Forelimb muscle (tissue), 1 donor: ENCODE measurements around the gene ELOVL4. TPM values are rescaled to one million over a fixed set of nuclear protein-coding genes. Genes with fewer than 3 reads are reported as not detected.

Source experiments
- DNase-seq: peaks from one replicate; pipeline ENCODE4 v3.0.0-alpha.2; 2013; ENCODE audit warnings: low read depth
- polyA plus RNA-seq: library from polyadenylated mRNA; unstranded; fragments of 120-200 nt; gene quantifications from one replicate; pipeline ENCODE4 v1.2.1, GENCODE V29; 2013; ENCODE audit not compliant: insufficient read length

ELOVL4 gene
- polyA plus RNA-seq, 1 donor: 2.3 TPM

DNA sequence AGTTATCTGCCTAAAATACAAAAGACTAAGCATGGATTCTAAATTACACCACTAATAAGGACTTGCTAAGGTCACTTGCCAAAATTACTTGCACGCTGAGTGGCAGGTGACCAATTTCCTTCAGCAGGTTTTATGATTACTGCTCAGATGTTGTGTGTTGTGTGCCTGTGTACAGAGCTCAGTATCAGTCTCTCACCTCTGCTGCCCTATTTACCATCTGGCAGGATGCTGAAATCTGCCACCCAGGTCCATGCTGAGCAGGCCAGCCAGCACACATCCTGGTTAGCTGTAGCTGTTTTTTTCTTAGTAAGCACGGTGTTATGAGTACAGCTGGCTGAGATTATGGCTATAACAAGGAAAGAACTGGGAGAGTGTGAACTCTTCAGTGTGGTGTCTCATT, 34.0 kb downstream of the ELOVL4 start:
- DNase-seq: no peak

DNA sequence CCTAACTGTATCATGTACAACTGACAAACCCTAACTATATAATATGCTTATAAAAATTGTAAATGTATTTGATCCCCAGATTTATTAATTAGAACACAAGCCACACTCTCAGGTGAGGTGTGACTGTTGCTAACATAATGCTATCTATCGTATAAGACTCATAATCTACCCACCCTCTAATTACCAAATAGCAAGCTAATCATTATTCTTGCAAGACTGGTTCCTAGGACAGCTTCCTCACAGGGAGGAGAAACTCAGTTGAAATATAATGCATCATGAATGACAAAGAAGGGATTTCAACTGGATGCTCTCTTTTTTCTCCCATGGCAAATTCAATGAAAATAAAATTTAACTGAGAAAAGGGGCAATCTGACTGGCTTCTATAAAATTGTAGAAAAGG, 35.4 kb downstream of the ELOVL4 start:
- no peak for DNase-seq

DNA sequence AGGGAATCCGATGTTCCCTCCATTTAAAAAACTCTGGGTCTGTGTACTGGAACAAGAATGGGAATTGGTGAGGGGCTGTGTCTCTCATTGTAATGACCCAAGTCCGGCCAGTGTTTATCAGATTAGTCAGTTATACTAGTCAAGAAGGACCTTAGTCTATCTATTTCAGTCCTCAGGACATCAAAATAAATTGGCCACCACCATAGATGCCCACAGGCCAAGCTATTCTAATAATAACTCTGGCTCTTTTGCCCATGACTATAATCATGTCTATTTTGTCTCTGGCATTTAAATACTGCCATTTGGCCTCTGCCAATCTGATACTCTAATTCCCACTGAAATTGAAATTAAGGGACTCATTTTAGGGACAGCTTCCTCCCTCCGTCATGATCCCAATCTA, 37.8 kb downstream of the ELOVL4 start:
- DNase-seq: no peak

DNA sequence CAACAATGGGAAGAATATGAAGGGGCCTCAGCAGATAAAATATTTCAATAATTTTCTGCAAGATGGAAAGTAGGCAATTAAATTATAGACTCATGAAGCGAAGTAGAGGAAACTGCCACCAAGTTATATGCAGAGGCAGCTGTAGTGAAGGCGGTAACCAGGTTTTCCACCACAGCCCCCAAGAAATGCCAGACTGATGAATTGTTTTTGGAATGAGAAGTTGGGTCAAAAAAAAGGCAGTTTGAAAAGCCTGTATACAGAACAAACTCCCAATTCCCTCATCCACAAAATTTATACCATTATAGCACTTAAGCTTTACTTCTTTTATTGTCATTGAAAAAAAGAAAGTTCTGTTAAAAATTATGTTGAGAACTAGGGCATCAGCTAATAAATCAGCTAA, 45.3 kb downstream of the ELOVL4 start:
- DNase-seq: no peak

DNA sequence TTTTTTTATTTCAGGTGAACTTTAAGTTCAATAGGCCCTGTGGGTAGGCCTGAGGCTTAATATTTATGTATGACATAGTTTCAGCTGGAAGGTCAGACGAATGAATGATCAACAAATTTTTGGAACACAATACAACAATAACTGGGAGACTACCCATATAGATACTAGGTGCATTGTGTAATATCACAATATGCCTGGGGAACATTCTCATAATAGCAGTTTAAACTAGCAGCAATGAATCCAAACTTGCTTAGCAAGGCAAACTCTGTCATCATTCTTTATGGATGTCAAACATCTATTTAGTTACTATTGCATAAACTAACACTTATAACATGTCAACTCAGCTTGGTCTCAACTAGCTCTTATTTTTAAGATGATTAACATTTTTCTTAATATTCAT, 49.3 kb downstream of the ELOVL4 start:
- DNase-seq: no peak

DNA sequence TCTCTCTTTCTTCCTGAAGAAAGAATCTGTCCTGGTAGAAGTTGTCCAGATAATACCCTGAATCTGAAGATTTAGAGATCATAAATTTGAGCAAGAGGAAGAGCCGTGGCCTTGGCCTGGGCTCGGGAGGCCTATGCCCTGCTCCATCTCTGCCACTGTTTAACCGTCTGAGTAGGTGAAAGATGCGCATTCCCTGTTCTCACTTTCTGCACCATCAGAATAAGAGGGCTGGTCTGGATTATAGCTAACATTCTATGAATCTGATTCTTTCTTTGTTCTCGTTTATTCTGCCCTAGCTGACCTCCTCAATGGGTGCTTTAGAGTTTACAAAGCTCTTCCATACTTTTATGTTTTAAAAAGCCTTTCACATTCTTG, 51.3 kb downstream of the ELOVL4 start:
- DNase-seq: no peak

DNA sequence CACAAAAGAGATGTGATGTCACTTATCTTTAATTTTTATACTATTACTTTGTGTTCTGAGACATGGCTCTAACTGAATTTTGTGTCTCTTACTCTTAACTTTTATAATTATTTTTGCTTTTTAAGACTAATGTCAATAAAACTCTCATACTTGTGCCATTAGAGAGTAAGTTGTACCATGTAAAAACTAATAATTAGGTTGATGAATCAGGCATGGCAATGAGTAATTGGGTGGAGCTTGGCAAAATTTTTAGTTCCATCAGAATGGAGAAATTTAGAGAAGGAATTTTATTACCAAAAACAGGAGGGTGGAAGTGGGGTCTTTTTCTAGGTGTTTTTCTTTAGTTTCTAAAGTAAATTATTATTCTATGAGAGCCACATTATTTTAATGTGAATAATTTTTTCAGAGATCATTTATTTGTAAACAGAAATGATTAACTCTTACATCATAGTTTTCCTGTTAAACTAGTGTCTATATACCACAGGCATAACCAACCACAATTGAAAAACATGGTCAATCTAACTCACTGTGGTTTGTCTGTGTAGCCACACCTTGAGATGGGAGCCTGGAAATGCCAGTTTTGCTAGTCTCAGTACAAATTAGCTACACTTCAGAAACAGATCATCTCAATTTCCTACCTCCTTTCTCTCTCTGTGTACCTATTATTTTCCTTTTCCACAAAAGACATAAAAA, 51.8 kb downstream of the ELOVL4 start:
- no peak for DNase-seq

DNA sequence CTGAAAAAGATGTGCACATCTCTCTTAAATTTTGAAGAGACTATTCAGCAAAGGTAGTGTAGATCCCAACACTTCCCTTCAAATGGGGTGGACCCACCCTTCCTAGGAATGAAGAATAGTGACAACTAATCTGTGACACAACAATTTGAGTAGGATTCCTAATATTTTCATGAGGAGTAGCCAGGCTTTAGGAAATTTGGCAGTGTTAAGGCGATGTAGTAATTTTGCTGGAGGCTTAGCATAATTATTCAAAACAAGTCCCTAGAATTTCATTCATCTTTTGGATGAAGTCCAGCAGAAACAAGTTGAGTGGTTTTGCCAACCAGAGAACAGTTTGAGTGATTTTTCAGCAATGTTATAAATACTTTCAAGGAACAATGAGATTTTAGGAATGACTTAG, 52.4 kb downstream of the ELOVL4 start:
- DNase-seq: no peak

DNA sequence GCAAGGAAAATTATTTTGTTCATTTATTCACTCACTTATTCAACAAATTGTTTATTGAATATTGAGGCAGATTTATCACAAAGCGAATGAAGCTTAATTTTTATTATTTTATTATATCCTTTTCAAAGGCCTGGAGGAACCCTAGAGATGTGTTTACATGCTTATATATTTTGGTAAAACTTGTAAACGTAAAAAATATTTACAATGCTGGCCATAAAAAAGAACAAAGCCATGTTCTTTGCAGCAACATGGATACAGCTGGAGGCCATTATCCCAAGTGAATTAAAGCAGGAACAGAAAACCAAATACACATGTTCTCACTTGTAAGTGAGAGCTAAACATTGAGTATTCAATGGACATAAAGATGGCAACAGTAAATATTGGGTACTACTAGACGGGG, 58.8 kb downstream of the ELOVL4 start:
- DNase-seq: no peak

DNA sequence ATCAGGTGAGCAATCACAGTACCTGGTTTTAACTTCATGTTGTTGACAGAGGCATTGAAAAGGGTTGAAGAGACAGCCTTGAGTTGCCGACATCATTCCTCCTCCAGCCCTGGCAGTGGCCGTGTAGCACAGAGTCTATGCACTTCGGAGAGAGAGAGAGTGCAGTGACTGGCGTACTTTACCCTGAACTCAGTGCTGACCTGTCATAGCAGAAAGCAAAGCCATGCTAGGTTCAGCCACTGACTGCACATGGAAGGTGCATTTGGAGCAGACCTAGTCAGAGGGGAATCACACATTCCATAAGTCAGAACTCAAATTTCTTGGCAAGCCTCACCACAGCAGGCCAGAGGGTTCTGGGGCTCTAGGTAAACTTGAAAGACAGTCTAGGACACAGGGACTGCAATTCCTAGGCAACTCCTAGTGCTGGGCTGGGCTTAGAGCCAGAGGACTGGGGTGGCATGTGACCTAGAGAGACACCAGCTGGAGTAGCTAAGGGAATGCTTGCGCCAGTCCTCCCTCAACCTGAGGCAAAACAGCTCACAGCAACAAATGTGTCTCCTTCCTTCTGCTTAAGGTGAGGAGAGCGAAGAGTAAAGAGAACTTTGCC, 69.1 kb downstream of the ELOVL4 start:
- DNase-seq: no peak

DNA sequence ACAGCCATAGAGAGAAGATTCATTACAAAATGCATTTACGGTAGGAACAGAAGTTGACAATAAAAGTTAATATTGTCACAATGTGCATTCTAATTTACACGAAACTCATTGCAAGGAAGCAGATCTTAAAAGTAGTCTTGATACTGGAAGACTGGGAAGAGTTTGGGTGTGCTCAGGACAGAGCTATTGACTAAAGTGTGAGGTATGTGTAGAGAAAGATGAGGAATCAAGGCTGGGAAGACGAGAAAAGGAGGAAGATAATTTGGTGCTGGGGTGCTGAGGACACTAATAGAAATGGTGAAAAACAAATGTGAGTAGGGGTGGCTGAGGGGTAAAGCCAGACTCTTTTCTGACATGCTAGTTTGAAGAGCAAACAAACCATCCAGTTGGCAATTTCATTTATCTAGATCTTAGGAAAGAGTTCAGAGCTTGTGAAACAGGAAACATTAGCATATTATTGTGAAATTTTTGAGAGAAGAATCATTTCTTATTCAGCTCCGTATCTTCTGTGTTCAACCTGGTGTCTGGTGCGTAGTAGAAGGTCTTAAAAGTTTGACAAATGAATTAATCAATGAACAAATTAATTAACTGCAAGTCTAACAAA, 72.7 kb downstream of the ELOVL4 start:
- no peak for DNase-seq

DNA sequence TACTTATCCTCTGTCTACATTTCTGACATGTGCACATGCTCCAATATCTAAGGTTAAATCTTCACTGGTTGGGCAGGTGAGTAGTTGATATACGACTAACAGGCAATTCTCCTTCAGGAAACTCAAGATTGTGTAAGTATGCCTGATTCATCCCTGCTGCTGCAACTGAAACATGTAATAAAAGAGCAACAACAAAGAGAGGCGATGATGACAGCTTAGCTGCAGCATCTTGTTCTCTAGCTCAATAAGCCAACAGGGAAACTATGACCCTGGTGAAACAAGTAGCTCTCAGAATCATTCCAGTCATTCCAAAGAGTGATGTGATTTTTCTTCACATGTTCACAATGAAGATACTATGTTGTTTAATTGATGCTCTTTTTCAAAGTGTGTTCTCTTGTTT, 74.4 kb downstream of the ELOVL4 start:
- no peak for DNase-seq

DNA sequence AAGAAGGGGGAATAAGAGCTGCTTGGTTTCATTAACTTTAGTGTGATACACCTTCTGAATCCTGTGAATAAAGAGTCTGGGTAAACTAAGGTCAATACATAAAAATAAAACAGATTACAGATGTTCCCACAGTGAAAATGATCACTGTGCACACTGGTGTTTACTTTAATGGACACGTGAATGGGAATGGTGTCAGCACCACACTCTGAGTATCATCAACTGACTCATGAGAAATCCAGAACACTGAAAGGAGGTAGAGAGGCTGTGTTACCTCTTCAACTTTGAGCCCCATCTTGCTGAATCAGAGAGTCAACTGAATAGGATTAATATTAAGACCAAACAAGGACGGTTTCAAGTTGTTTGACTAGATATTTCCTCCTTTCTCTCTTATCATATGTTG, 75.0 kb downstream of the ELOVL4 start:
- DNase-seq: no peak

DNA sequence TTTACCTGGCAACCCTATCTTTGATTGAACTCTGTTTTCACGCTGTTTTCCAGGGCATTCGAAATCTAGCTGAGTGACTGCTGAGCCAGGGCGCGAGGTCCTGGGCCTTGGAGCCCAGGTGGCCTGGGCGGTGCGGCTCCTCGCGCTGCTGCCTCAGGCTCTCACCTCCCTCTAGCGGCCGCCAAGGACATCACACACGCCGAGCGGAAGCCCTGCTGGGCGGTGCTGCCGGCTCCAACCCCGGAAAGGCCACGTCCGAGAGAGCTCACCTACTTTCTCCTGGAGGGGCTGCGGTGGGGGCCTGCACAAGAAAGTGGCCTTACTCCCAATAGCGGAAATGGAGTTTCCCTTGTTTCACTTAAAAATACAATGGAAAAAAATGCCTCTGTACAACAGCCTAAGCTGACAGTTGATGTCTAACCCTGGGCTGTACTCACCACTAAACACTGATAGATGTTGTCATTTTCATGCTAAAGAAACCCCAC, 77.7 kb downstream of the ELOVL4 start:
- peak; percentile 22 for DNase-seq

DNA sequence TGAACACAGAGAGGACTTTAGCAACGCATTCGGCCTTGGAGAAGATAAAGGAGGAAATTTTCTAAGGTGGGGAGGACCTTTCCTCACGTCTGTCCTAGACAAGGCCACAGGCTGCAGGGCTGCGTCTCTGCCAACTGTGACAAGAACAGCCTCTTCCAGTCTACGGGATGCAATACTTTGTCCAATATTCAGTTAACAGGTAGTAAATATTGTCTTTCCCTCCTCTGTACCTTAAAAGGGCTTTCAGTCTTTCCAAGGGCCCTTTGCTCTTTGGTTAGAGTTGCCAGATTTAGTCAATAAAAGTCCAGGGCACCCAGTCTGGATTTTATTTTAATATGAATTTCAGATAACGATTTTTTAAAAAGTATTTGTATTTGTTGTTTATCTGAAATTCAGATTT, 78.2 kb downstream of the ELOVL4 start:
- no peak for DNase-seq

DNA sequence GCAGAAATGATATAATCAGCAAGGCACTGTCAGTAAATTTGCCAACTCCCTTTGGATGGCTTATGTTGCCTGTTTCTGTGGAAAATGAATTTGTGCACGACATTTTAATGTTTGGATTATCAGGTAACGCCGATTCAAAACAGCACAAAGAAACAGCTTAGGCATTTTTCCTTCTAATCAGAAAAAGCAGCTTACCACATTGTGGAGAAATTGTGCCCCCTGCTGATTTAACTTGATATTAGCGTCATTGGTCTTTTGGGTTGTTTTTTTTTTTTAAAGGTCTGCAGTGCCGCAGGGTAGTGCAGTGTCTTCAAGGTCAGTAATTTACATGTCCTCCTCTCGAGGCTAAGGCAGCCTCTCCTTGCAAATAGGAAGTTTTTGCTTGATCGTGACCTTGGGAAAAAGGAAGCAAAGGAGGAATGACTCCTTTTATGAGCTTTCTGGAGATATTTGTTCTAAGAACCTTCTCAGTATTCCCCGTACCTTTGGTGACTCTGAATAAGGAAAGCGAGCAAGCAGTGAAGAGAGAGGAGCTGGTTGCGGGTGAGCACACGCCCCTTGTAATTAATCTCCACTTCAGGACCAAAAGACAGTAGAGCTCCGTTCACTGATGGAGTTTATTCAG, 79.1 kb downstream of the ELOVL4 start:
- DNase-seq: peak; percentile 60

Other genes with a start within 250 kb of the ELOVL4 start
- 6.4 TPM for gene TTK, start 57.1 kb upstream of the ELOVL4 start, polyA plus RNA-seq
- gene BCKDHB, start 159.1 kb upstream of the ELOVL4 start, polyA plus RNA-seq: 18.5 TPM